Left ventricle myocardium inferior (tissue), 1 donor: ENCODE measurements around the gene MPV17. TPM values are rescaled to one million over a fixed set of nuclear protein-coding genes. Genes with fewer than 3 reads are reported as not detected.

Source experiments
- DNase-seq: peaks from one replicate; pipeline ENCODE4 v3.0.0-alpha.2; 2020
- H3K27ac ChIP-seq: fragments of 200-600 bp; replicated peaks from 2 replicates; pipeline ENCODE4 v1.8.0; 2021
- H3K27me3 ChIP-seq: fragments of 200-600 bp; 2 replicates; pipeline ENCODE4 v1.8.0; 2021; ENCODE audit warnings: low read depth
- H3K36me3 ChIP-seq: fragments of 200-600 bp; 2 replicates; pipeline ENCODE4 v1.8.0; 2021
- H3K4me1 ChIP-seq: fragments of 200-600 bp; 2 replicates; pipeline ENCODE4 v1.8.0; 2021
- H3K4me3 ChIP-seq: fragments of 200-600 bp; 2 replicates; pipeline ENCODE4 v1.8.0; 2021; ENCODE audit warnings: mild to moderate bottlenecking, moderate library complexity
- H3K9me3 ChIP-seq: fragments of 200-600 bp; replicated peaks from 2 replicates; pipeline ENCODE4 v1.8.0; 2021
- intact Hi-C: fragments of 100-400 bp; cut with micrococcal nuclease; formaldehyde crosslinking; loops from one replicate; pipeline ENCODE4 v1.11.0; 2022
- total RNA-seq: library from RNA; stranded (reverse); fragmentation: NEBNext Ultra II Directional; extraction: Animal tissue kit (Norgen Biotek cat#: 25700); gene quantifications from one replicate; pipeline ENCODE4 v1.2.1, GENCODE V29; 2021
- TF ChIP-seq, protein P1 (sequence below): fragments of 200-600 bp; IDR thresholded peaks from 2 replicates; pipeline ENCODE4 v1.8.0; 2021; ENCODE audit warnings: antibody characterized with exemption, mild to moderate bottlenecking, borderline replicate concordance
- donor health status: DM: no; HTN: yes; CAD: no; lungs with severe emphysema.

Gene MPV17
- total RNA-seq, 1 donor from 2014 or later: 59.2 TPM

DNA sequence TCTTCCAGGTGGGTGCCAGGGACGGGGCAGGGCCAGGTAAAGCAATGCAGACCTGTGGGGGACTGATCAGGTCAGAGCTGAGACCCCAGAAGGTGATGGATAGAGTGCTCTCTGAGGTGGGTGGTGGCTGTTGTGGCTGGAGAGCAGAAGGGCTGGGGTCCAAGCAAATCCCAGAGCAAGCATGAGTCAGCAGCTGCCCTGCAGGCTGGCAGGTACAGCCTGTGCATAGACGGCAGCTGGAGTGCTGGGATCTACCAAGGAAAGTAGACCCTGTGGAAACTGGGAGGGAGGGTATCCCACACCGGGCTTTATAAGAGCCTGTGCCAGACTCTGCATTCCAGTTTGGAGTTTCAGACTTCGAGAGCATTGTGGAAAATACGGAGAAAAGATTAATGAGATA lies 40.0 kb downstream of the MPV17 start:
- intact Hi-C loops: no loop called here
- H3K4me1 ChIP-seq: peaks cover 39% of the 10 kb centered on the region
- peaks cover 27% of the 10 kb centered on the region for H3K27me3 ChIP-seq
- H3K36me3 ChIP-seq: no peaks in the 10 kb centered on the region
- H3K9me3 ChIP-seq: no peaks in the 10 kb centered on the region
- TF ChIP-seq, protein P1, sequence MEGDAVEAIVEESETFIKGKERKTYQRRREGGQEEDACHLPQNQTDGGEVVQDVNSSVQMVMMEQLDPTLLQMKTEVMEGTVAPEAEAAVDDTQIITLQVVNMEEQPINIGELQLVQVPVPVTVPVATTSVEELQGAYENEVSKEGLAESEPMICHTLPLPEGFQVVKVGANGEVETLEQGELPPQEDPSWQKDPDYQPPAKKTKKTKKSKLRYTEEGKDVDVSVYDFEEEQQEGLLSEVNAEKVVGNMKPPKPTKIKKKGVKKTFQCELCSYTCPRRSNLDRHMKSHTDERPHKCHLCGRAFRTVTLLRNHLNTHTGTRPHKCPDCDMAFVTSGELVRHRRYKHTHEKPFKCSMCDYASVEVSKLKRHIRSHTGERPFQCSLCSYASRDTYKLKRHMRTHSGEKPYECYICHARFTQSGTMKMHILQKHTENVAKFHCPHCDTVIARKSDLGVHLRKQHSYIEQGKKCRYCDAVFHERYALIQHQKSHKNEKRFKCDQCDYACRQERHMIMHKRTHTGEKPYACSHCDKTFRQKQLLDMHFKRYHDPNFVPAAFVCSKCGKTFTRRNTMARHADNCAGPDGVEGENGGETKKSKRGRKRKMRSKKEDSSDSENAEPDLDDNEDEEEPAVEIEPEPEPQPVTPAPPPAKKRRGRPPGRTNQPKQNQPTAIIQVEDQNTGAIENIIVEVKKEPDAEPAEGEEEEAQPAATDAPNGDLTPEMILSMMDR: no peak
- H3K27ac ChIP-seq: peak overlapping the region; percentile 93
- DNase-seq: no peak
- H3K4me3 ChIP-seq: peak overlapping the region; percentile 74

GRCh38 chr2:27281855-27282559 lies 40.9 kb downstream of the MPV17 start, which contains the start of gene TRIM54:
TSS of gene TRIM54 (plus strand) at chr2:27282429. CDS start at chr2:27282732, 303 bp downstream.
- Histone ChIP-seq H3K4me3 (peak within 1 kb of the TSS; percentile 74), H3K36me3 (no peaks in the 10 kb centered on the region), H3K27ac (peak within 1 kb of the TSS; percentile 93), H3K4me1 (peaks cover 32% of the 10 kb centered on the region), H3K9me3 (no peaks in the 10 kb centered on the region), H3K27me3 (peaks cover 32% of the 10 kb centered on the region)
- intact Hi-C loops: no loop called here
- DNase-seq: peak; percentile 39
- TF ChIP-seq, protein P1: no peak

DNA sequence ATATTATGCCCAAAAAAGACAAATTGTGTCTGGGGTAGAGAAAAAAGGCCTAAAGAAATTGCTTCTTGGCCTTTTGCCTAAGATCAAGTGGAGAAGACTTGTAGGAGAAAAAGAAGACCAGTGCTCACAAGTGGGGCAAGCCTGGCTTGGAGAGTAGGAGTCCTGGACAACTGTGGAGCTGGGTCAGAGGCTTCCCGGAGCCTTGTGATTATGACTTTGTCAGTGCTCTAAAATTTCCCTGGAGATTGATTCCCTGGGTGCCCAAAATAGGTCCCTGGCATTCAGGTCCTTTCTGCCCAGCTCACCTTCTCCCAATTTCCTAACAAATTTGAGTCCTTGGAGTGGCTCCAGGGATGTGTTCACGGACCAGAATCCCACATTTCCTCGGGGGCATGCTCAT lies 41.5 kb downstream of the MPV17 start:
- no peak for DNase-seq
- Histone ChIP-seq H3K9me3 (no peaks in the 10 kb centered on the region), H3K27ac (peak overlapping the region; percentile 93), H3K4me1 (peaks cover 26% of the 10 kb centered on the region), H3K4me3 (peak overlapping the region; percentile 74), H3K27me3 (peaks cover 32% of the 10 kb centered on the region), H3K36me3 (no peaks in the 10 kb centered on the region)
- intact Hi-C loops: no loop called here
- TF ChIP-seq, protein P1: no peak

DNA sequence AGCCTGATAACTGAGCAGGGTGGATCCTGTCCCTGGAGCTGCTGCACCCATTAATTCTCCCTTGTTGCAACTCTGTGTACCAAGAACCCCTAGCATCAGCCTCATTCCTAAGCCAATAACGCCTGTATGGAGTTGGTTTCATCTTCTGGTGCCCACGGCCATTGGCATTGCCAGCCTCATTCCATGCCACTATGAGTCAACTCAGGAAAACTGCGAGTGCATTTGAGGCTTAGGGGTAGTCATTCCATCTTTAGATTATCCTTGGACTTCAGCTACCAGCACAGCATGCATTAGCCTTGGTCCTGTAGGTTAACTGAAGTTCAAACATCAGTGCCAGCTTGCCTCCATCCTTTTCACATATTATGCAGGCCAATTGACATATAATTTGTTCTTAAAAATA lies 42.1 kb downstream of the MPV17 start:
- H3K36me3 ChIP-seq: no peaks in the 10 kb centered on the region
- no peak overlapping the region for H3K4me3 ChIP-seq
- intact Hi-C loops: no loop called here
- H3K4me1 ChIP-seq: peaks cover 22% of the 10 kb centered on the region
- H3K9me3 ChIP-seq: no peaks in the 10 kb centered on the region
- peaks cover 32% of the 10 kb centered on the region for H3K27me3 ChIP-seq
- no peak for DNase-seq
- peak overlapping the region; percentile 93 for H3K27ac ChIP-seq
- TF ChIP-seq, protein P1: no peak

- H3K9me3 ChIP-seq: no peaks in the 10 kb centered on the region
- no peak overlapping the region for H3K4me3 ChIP-seq
- H3K4me1 ChIP-seq: peaks cover 38% of the 10 kb centered on the region
- no peaks in the 10 kb centered on the region for H3K36me3 ChIP-seq
- no peak overlapping the region for H3K27ac ChIP-seq
- TF ChIP-seq, protein P1: no peak
- intact Hi-C loops: no loop called here
- peaks cover 24% of the 10 kb centered on the region for H3K27me3 ChIP-seq
- no peak for DNase-seq
Measured at GRCh38 chr2:27278010-27278409, 44.9 kb downstream of the MPV17 start.
